HG03571 (cell line): ENCODE measurements around the gene MRPL41.
"Not testable (repeated sequence)": the region's sequence is repeated elsewhere in the genome, so short reads cannot be mapped to it uniquely, and the experiment has no call there.

Source experiments
- ATAC-seq: cut with Tn5 transposase; IDR thresholded peaks from one replicate; pipeline ENCODE4 v1.9.1; 2021; ENCODE audit not compliant: unreplicated experiment

MRPL41 gene

DNA sequence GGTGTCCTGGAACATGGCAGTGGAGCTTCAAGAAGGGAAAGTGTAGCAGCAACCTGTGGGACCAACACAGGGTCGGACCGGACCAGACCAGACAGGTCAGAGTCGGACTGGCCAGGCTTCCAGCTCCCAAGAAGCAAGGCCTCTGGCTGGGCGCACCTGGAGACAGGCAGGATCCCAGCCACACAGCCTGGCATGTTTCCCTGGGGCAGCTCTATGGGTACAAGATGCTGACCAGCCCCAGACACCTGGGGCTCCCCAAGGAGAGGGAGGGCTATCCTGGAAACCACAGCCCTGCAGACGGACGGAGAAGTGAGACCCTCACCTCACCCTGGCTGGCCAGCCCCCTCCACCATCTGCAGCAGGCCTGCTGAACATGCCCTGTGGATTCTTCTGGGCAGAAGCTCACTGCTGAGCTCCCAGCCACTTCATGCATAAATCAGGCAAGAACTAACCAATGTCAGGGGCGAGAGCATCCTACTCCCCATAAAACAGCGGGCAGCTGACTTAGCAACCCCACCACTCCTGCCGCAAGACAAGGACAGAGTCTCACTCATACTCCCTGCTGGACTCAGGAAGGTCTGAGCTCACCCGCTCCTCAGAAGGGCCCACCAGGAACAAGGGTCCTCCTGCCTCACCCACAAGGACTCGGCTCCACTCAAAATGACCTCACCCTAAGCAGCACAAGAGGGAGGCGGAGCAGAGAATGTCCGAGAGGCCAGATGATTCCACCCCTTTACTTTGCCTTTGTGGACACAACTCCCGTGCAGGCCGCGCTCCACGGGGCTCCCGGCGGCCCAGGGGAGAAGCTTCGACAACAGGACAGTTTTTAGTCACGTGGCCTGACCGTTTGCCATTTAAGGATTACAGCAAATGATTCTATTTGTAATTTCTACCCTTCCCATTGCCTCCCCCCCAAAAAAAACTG, 29.9 kb downstream of the MRPL41 start:
- ATAC-seq: no peak

DNA sequence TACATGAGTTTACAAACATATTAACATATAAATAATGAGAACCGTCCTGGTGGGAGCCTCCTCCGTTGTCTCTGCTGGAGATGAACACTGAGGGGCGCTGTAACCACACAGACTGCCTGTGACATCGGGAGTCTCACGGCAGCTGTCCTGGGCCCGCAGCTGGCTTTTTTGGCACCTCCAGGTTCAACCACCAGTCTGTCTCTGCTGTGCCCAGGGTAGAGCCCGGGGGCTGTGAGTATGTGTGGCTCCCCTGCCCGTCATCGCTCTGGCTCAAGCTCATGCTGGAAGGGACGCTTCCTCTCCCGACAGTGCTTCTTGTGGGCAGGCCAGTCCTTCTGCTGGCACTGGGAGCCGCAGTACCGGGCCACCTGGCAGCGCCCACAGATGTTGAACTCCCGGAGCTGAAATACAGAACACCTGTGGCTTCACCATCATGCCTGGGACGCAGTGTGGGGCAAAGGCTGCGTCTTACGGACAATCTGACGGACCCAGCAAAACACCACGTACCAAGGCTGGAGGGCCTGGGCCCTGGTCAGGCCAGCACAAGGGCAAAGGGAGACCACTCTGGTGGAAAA, 30.7 kb downstream of the MRPL41 start:
- ATAC-seq: no peak

DNA sequence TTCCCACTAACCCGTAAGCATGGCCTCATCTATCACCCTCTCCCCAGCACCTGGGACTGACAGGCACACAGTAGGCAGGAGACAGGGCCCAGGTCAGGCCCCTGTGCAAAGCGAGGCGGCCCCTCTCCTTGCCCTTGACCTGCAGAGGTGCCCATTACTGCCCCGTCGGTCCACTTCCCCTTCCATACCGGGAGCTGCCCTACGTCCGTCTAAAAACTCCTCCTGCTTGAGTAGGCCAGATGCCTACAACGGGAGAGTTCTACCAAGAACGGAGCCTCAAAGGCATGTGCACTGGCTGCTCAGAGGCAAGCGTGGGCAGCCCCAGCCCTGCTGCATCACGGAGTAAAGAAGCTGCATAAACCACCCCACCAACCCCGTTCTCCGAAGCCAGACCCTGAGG, 31.7 kb downstream of the MRPL41 start:
- ATAC-seq: no peak

DNA sequence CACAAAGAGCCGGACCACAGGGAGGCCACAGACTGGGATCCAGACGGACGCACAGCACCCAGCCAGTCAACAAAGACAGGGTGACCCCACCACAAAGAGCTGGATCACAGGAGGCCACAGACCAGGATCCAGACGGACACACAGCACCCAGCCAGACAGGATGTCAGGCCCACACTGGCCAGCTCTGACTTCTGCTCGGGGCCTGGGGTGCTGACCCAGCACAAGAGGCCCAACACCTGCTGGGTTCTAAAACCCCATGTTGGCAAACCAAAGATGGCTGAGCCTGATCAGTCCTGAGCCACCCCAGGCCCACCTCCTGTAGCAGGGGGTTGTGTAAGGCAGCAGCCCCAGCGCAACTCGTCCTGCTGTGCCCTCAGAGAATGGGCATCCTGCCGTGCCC, 32.3 kb downstream of the MRPL41 start:
- ATAC-seq: no peak

DNA sequence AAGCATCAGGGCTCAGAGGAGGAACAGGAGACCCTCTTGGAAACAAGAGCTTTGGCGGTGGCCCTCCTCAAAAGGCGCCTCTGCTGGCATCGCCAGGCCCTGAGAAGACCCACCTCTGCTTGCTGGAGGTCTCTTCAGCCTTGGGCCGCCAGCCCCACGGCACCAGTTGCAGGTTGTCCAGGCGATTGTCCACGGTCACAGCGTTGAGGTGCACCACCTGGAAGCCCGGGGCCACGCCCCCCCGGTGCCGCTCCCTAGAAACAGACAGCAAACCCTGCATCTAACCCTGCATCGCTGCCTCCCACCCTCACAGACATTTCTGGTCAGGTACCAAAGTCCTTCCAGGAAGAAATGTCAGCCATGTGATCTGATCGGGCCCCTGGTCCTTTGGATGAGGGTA, 35.2 kb downstream of the MRPL41 start:
- no peak for ATAC-seq

DNA sequence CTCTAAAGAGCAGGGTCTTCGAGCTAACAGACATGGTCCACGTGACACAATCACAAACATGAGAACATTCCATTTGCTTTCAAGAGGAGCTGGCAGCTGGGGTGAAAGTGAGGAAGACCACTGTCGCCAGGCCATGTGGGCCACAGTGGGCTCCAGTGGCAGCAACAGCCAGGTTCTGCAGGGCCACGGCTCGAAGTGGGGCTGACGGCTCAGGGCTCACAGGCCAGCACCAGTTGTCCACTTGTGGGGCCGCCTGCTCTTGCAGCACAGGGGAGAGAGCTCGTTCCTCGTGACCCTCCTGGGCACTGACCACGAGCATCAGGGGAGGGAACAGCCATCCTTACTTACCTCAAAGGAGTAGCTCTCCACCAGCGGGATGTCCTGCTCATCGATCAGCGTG, 36.6 kb downstream of the MRPL41 start:
- no peak for ATAC-seq

DNA sequence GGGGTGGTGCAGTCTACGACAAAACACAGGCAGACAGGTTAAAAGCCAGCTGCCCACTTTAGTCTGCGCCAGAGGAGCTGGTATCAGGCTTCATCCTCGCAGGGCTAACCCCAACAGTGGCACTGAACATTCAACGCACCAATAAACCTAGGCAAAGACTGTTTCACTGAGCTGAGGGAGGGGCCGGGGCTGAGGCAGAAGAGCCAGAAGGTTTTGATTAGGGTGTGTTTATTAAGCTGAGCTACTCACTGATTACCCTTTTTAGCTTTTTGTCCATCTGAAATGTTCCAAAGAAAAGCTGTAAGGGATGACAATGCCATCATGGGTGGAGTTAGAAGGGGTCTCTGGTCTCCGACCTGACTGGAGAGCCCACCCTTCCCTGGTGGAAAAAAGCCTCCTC, 37.2 kb downstream of the MRPL41 start:
- no peak for ATAC-seq

DNA sequence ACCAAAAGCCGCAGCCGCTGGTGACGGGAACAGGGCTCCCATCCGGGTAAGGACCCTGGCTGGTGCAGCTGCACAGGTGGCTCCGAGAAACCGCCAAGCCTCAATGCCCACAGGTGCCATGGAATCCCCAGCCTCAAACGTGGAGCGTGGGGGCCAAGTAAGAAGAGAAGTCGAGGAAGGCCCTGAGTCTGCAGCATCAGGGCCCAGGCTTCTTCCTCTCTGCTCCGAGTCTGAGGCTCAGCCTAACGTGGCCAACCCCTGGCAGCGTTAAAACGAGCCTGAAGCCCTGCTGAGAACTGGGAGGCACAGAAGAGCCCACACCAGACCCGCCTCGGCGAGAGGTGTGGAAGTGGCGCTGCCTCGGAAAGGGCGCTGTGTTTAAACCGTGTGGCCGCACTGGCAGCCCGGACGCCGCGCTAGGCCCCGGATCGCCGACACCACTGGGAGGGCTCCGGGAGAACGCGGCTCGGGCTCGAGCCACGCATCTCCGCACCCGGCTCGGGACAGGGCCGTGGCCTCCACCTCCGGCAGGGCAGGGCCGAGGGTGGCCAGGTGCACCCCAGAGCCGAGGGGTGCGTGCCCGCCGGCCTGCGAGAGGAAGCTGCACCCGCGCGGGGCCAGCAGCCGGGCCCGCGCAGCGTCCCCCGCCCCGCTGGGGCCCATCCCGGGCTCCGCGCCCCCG, 37.9 kb downstream of the MRPL41 start:
- peak; percentile 22 for ATAC-seq

DNA sequence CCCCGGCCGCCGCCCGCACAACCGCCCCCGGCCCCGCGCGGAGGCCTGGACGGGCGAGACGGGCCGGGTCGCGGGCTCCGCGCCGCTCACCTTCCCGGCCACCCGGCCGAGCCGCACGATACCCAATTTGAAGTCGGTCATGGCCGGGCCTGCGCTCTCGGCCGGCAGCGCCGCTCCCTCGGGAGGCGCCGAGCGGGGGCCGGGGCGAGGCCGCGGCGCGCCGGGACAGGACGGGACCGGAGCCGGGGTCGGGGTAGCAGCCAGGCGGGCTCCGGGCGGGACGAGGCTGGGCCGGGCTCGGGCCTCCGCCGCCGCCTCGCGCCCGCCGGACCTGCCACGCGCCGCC, 38.4 kb downstream of the MRPL41 start:
- peak; percentile 23 for ATAC-seq

DNA sequence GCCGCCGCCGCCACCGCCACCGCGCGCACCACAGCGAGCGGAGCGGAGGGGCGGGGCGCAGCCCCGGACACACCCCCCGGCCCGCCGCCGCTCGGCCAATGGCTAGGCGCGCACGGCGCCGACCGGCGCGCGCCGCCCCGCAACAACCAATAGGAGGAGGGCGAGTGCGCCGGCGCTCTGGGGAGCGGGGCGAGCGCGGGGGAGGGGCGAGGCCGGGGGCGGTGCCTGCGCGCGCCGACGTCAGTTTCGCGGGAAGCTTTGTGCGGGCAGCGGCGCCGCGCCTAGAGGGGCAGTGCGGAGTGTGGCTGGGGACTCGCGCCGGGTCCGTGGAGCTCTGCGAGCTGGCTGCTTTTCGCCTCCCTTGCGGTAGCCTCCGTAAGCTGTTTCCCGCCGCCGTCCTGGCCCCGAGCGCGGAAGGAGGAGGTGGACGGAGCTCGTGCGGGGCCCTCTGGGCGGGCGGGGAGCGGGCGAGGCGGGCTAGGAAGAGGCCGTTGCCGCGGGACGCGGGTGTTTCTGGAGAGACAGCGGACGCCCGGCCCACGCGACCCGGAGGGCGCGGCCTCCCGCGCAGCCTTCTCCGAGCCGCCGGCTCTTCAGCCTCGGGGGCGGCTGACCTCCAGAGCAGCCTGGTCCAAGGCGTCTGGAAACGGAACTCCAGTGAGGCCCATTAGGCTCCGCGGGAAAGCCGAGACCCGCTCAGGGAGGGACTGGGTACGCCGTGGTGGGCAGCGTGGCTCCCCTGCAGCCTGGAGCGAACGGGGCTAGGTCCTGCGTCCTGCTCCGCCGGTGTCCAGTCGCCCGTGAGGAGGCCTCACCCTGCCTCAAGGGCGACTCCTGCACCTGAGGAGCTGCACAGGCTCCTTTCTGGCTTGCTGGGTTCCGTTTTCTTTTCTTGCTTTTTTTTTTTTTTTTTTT, 39.0 kb downstream of the MRPL41 start, which contains the start of gene ZMYND19:
Gene ZMYND19 (minus strand): TSS at position 44 of the 915 bp plus-strand sequence. CDS start 249 bp downstream, outside the sequence.
- ATAC-seq: peak; percentile 78

DNA sequence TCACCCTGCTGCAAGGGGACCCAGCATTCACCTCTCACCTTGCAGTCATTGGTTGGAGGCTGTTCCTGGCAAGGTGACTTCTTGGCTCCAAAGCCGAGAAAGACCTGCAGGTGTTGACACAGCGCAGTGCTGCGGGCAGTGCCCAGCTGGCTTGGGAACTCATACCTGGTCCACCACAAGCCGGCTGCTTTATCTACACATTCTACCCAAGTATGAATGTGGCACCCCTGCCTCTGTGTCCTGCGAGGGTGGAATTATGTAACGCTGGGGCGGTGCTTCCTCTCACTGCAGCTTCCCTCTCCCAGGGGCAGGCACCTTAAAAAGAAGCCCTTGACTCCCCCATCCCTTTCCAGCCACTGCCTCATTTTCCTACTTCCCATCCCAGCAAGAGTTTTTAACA, 41.1 kb downstream of the MRPL41 start:
- ATAC-seq: no peak

DNA sequence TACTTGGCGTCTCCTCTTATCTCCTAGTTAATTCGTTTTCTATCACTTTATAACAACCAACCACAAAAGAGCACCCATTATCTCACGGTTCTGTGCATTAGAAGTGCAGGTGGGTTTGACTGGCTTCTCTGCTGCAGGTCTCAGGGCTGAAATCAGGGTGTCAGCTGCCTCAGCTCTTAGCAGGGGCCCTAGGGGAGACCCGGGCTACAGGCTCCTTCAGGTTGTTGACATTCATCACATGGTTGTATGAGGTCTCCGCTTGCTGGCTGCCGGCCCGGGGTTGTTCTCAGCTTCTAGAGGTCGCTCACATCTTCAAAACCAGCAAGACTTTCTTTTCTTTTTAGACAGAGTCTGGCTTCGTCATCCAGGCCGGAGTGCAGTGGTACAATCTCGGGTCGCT, 41.5 kb downstream of the MRPL41 start:
- no peak for ATAC-seq

DNA sequence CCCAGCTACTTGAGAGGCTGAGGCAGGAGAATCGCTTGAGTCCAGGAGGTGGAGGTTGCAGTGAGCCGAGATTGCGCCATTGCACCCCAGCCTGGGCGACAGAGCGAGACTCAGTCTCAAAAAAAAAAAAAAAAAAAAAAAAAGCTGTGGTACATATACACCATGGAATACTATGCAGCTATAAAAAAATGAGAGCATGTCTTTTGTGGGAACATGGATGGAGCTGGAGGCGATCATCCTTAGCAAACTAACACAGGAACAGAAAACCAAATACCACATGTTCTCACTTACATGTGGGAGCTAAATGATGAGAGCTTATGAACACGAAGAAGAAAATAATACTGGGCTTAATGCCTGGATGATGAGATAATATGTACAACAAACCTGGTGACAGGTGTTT, 44.9 kb downstream of the MRPL41 start:
- ATAC-seq: not testable (repeated sequence)

DNA sequence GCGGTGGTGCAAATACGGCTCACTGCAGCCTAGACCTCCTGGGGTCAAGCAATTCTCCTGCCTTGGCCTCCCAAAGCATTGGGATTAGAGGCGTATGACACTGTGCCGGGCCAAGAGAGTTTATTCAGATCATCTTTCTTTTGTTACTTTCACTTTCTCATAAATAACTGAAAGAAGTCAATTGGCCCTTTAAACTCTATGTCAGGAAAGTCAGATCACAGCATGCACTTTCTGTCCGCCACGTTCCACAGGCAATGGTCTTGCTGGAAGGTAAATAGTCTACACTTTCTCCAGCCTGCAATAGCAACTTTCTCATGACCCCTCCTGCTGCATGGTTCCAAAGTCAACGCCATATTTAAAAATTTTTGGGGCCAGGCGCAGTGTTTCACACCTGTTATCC, 47.3 kb downstream of the MRPL41 start:
- ATAC-seq: no peak
